ENCODE data around the gene SGCD.

The SGCD gene

GRCh38 chr5:156678484-156678883 is 351.5 kb downstream of the SGCD start:
- Histone ChIP-seq H3K4me3 (ENCODE audit: low read length) (no peak overlapping the region), H3K4me1 (ENCODE audit: control insufficient read depth, insufficient read depth, low read length) (peaks cover 4% of the 10 kb centered on the region), H3K9me3 (ENCODE audit: control insufficient read depth, low read length) (no peaks in the 10 kb centered on the region), H3K9ac (ENCODE audit: low read length) (no peak overlapping the region), H3K27me3 (replicated peaks; ENCODE audit: control insufficient read depth, insufficient read depth, low read length) (no peaks in the 10 kb centered on the region), H3K36me3 (ENCODE audit: control insufficient read depth, insufficient read depth, low read length, severe bottlenecking) (no peaks in the 10 kb centered on the region)
- DNase-seq (ENCODE audit: low read depth): no peak

GRCh38 chr5:156680831-156681230 is 353.9 kb downstream of the SGCD start:
- Histone ChIP-seq H3K36me3 (ENCODE audit: control insufficient read depth, insufficient read depth, low read length, severe bottlenecking) (no peaks in the 10 kb centered on the region), H3K9me3 (ENCODE audit: control insufficient read depth, low read length) (no peaks in the 10 kb centered on the region)
- no peak for DNase-seq (ENCODE audit: low read depth)

GRCh38 chr5:156681265-156681664 is 354.3 kb downstream of the SGCD start:
- H3K27me3 ChIP-seq (replicated peaks; ENCODE audit: control insufficient read depth, insufficient read depth, low read length): no peaks in the 10 kb centered on the region
- no peaks in the 10 kb centered on the region for H3K4me1 ChIP-seq (ENCODE audit: control insufficient read depth, insufficient read depth, low read length)
- DNase-seq (ENCODE audit: low read depth): no peak
- H3K36me3 ChIP-seq (ENCODE audit: control insufficient read depth, insufficient read depth, low read length, severe bottlenecking): no peaks in the 10 kb centered on the region
- no peak overlapping the region for H3K9ac ChIP-seq (ENCODE audit: low read length)
- H3K4me3 ChIP-seq (ENCODE audit: low read length): no peak overlapping the region
- no peaks in the 10 kb centered on the region for H3K9me3 ChIP-seq (ENCODE audit: control insufficient read depth, low read length)

More at GRCh38 chr5:156680831-156681230, 353.9 kb downstream of the SGCD start:
- no peak overlapping the region for H3K9ac ChIP-seq (ENCODE audit: low read length)
- no peaks in the 10 kb centered on the region for H3K27me3 ChIP-seq (replicated peaks; ENCODE audit: control insufficient read depth, insufficient read depth, low read length)
- H3K4me1 ChIP-seq (ENCODE audit: control insufficient read depth, insufficient read depth, low read length): no peaks in the 10 kb centered on the region
- H3K4me3 ChIP-seq (ENCODE audit: low read length): no peak overlapping the region

GRCh38 chr5:156682971-156683370 is 356.0 kb downstream of the SGCD start:
- DNase-seq (ENCODE audit: low read depth): no peak
- no peaks in the 10 kb centered on the region for H3K9me3 ChIP-seq (ENCODE audit: control insufficient read depth, low read length)
- no peaks in the 10 kb centered on the region for H3K27me3 ChIP-seq (replicated peaks; ENCODE audit: control insufficient read depth, insufficient read depth, low read length)
- no peaks in the 10 kb centered on the region for H3K36me3 ChIP-seq (ENCODE audit: control insufficient read depth, insufficient read depth, low read length, severe bottlenecking)
- H3K9ac ChIP-seq (ENCODE audit: low read length): no peak overlapping the region
- H3K4me1 ChIP-seq (ENCODE audit: control insufficient read depth, insufficient read depth, low read length): no peaks in the 10 kb centered on the region
- H3K4me3 ChIP-seq (ENCODE audit: low read length): no peak overlapping the region

- no peaks in the 10 kb centered on the region for H3K9me3 ChIP-seq (ENCODE audit: control insufficient read depth, low read length)
- no peak overlapping the region for H3K4me3 ChIP-seq (ENCODE audit: low read length)
- no peaks in the 10 kb centered on the region for H3K4me1 ChIP-seq (ENCODE audit: control insufficient read depth, insufficient read depth, low read length)
- H3K9ac ChIP-seq (ENCODE audit: low read length): no peak overlapping the region
- H3K27me3 ChIP-seq (replicated peaks; ENCODE audit: control insufficient read depth, insufficient read depth, low read length): no peaks in the 10 kb centered on the region
- DNase-seq (ENCODE audit: low read depth): no peak
- no peaks in the 10 kb centered on the region for H3K36me3 ChIP-seq (ENCODE audit: control insufficient read depth, insufficient read depth, low read length, severe bottlenecking)
These were observed 356.5 kb downstream of the SGCD start for GRCh38 chr5:156683509-156683908.

GRCh38 chr5:156684216-156684615 is 357.3 kb downstream of the SGCD start:
- no peaks in the 10 kb centered on the region for H3K36me3 ChIP-seq (ENCODE audit: control insufficient read depth, insufficient read depth, low read length, severe bottlenecking)
- no peak overlapping the region for H3K4me3 ChIP-seq (ENCODE audit: low read length)
- no peak for DNase-seq (ENCODE audit: low read depth)
- no peaks in the 10 kb centered on the region for H3K4me1 ChIP-seq (ENCODE audit: control insufficient read depth, insufficient read depth, low read length)
- no peak overlapping the region for H3K9ac ChIP-seq (ENCODE audit: low read length)
- no peaks in the 10 kb centered on the region for H3K27me3 ChIP-seq (replicated peaks; ENCODE audit: control insufficient read depth, insufficient read depth, low read length)
- H3K9me3 ChIP-seq (ENCODE audit: control insufficient read depth, low read length): no peaks in the 10 kb centered on the region

GRCh38 chr5:156685481-156685880 is 358.5 kb downstream of the SGCD start:
- Histone ChIP-seq H3K9ac (ENCODE audit: low read length) (no peak overlapping the region), H3K4me3 (ENCODE audit: low read length) (no peak overlapping the region), H3K4me1 (ENCODE audit: control insufficient read depth, insufficient read depth, low read length) (no peaks in the 10 kb centered on the region), H3K36me3 (ENCODE audit: control insufficient read depth, insufficient read depth, low read length, severe bottlenecking) (no peaks in the 10 kb centered on the region), H3K9me3 (ENCODE audit: control insufficient read depth, low read length) (no peaks in the 10 kb centered on the region), H3K27me3 (replicated peaks; ENCODE audit: control insufficient read depth, insufficient read depth, low read length) (no peaks in the 10 kb centered on the region)
- no peak for DNase-seq (ENCODE audit: low read depth)

DNA sequence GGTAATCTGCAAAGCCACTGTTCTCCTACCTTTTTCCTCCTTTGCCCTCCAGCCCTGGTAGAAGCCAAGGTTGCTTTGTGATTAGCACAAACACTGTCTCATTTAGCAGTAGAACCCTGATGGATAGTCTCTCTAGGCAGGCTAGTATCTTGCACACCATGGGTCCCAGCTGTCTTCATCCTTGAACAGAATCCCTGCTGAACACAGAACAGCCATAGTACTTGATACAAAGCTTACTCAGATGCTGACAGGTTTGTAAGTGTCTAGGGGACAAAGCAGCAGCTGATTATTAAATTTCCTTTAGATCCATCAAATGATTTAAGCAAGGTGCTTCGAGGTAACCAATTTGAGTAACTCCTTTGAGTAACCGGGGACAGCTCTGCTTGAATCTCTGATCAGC is 359.4 kb downstream of the SGCD start:
- no peaks in the 10 kb centered on the region for H3K9me3 ChIP-seq (ENCODE audit: control insufficient read depth, low read length)
- H3K9ac ChIP-seq (ENCODE audit: low read length): no peak overlapping the region
- DNase-seq (ENCODE audit: low read depth): no peak
- no peaks in the 10 kb centered on the region for H3K36me3 ChIP-seq (ENCODE audit: control insufficient read depth, insufficient read depth, low read length, severe bottlenecking)
- H3K4me3 ChIP-seq (ENCODE audit: low read length): no peak overlapping the region
- no peaks in the 10 kb centered on the region for H3K27me3 ChIP-seq (replicated peaks; ENCODE audit: control insufficient read depth, insufficient read depth, low read length)
- no peaks in the 10 kb centered on the region for H3K4me1 ChIP-seq (ENCODE audit: control insufficient read depth, insufficient read depth, low read length)

- Histone ChIP-seq H3K9ac (ENCODE audit: low read length) (no peak overlapping the region), H3K9me3 (ENCODE audit: control insufficient read depth, low read length) (no peaks in the 10 kb centered on the region), H3K36me3 (ENCODE audit: control insufficient read depth, insufficient read depth, low read length, severe bottlenecking) (no peaks in the 10 kb centered on the region), H3K4me3 (ENCODE audit: low read length) (no peak overlapping the region), H3K4me1 (ENCODE audit: control insufficient read depth, insufficient read depth, low read length) (no peaks in the 10 kb centered on the region), H3K27me3 (replicated peaks; ENCODE audit: control insufficient read depth, insufficient read depth, low read length) (no peaks in the 10 kb centered on the region)
- DNase-seq (ENCODE audit: low read depth): no peak
These were observed 359.8 kb downstream of the SGCD start for GRCh38 chr5:156686796-156687195.

DNA sequence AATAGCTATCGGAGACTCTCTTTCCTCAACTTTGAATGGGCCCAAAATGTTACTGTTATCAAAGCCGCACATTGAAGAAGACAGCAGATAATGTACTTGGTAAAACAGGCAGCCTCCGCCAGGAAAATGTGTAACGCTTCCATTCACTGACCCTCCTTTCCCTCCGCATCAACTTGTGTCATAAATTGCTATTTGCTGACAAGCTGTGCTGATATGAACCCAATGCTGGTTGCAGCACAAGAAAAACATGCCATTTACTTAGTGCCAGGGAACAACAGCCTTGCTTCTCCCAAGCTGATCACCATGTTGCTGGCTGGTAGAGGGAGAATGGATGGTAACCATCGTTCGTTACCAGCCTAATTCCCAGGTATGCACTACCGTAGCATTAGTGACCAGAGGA is 360.6 kb downstream of the SGCD start:
- H3K4me1 ChIP-seq (ENCODE audit: control insufficient read depth, insufficient read depth, low read length): no peaks in the 10 kb centered on the region
- no peaks in the 10 kb centered on the region for H3K9me3 ChIP-seq (ENCODE audit: control insufficient read depth, low read length)
- H3K4me3 ChIP-seq (ENCODE audit: low read length): no peak overlapping the region
- H3K9ac ChIP-seq (ENCODE audit: low read length): no peak overlapping the region
- no peaks in the 10 kb centered on the region for H3K27me3 ChIP-seq (replicated peaks; ENCODE audit: control insufficient read depth, insufficient read depth, low read length)
- no peaks in the 10 kb centered on the region for H3K36me3 ChIP-seq (ENCODE audit: control insufficient read depth, insufficient read depth, low read length, severe bottlenecking)
- no peak for DNase-seq (ENCODE audit: low read depth)

GRCh38 chr5:156691572-156691971 is 364.6 kb downstream of the SGCD start:
- Histone ChIP-seq H3K9ac (ENCODE audit: low read length) (no peak overlapping the region), H3K4me1 (ENCODE audit: control insufficient read depth, insufficient read depth, low read length) (no peaks in the 10 kb centered on the region), H3K36me3 (ENCODE audit: control insufficient read depth, insufficient read depth, low read length, severe bottlenecking) (no peaks in the 10 kb centered on the region), H3K9me3 (ENCODE audit: control insufficient read depth, low read length) (no peaks in the 10 kb centered on the region), H3K27me3 (replicated peaks; ENCODE audit: control insufficient read depth, insufficient read depth, low read length) (no peaks in the 10 kb centered on the region), H3K4me3 (ENCODE audit: low read length) (no peak overlapping the region)
- DNase-seq (ENCODE audit: low read depth): no peak

DNA sequence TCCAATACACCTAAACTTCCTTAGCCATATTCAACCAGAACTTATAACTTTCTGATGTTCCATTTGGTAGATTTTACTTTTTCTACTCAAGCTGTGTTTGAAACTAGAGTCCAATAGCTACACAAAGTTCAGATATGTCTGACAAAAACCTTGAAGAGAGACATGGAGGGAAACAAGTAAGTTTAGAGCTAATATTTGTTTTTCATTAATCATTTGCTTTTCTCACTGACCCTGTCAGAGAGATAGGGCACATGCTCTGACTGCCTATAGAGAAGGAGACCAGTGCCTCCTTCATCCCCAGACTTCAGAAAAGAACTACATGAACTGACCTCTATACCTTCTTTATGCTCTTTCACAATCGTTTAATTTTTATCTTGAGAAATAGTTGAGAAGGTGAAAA is 366.1 kb downstream of the SGCD start:
- no peak for DNase-seq (ENCODE audit: low read depth)
- Histone ChIP-seq H3K9ac (ENCODE audit: low read length) (no peak overlapping the region), H3K36me3 (ENCODE audit: control insufficient read depth, insufficient read depth, low read length, severe bottlenecking) (no peaks in the 10 kb centered on the region), H3K4me3 (ENCODE audit: low read length) (no peak overlapping the region), H3K27me3 (replicated peaks; ENCODE audit: control insufficient read depth, insufficient read depth, low read length) (no peaks in the 10 kb centered on the region), H3K4me1 (ENCODE audit: control insufficient read depth, insufficient read depth, low read length) (no peaks in the 10 kb centered on the region), H3K9me3 (ENCODE audit: control insufficient read depth, low read length) (no peaks in the 10 kb centered on the region)

All from adipocyte (in vitro differentiated cells).